A673 (cell line): ENCODE measurements around the gene TESK2. TPM values are rescaled to one million over a fixed set of nuclear protein-coding genes. Genes with fewer than 3 reads are reported as not detected.

ENCODE experiments used
- BruUV-seq: library from RNA; stranded (reverse); fragments of 400-500 nt; replicated peaks from 2 replicates; lab custom pipeline; 2021; lab: Mats Ljungman, UMichigan
- CTCF ChIA-PET: fragments of 300-600 bp; sonication (Branson Sonifier 250); formaldehyde crosslinking; loops from one replicate; lab custom pipeline; 2022; ENCODE audit warnings: antibody characterized with exemption; lab: Charles Lee
- POLR2A ChIA-PET: fragments of 300-600 bp; sonication (Branson Sonifier 250); formaldehyde crosslinking; loops from one replicate; lab custom pipeline; 2022; ENCODE audit warnings: antibody characterized with exemption; ENCODE audit not compliant: low non-redundant PET; lab: Charles Lee
- DNase-seq: peaks from one replicate; pipeline ENCODE4 v3.0.0-alpha.2; 2015; ENCODE audit warnings: low spot score
- H3K27ac ChIP-seq: fragments of 200-600 bp; sonication (generic); 2 replicates; pipeline ENCODE4 v1.5.1; 2016; ENCODE audit warnings: mixed run types, low read depth, mild to moderate bottlenecking, mixed read lengths, antibody characterized with exemption, low read length; ENCODE audit not compliant: poor library complexity, severe bottlenecking
- H3K27me3 ChIP-seq: fragments of 200-600 bp; sonication (generic); replicated peaks from 2 replicates; pipeline ENCODE4 v1.6.1; 2017; ENCODE audit warnings: mixed run types, low read depth, mild to moderate bottlenecking, mixed read lengths, antibody characterized with exemption, low read length; ENCODE audit not compliant: insufficient read depth, poor library complexity
- H3K36me3 ChIP-seq: fragments of 200-600 bp; sonication (generic); 2 replicates; pipeline ENCODE4 v1.6.1; 2016; ENCODE audit warnings: mixed run types, mild to moderate bottlenecking, mixed read lengths, antibody characterized with exemption, low read length; ENCODE audit not compliant: insufficient read depth, poor library complexity, severe bottlenecking
- H3K4me1 ChIP-seq: fragments of 200-600 bp; sonication (generic); 2 replicates; pipeline ENCODE4 v1.6.1; 2017; ENCODE audit warnings: mixed run types, mild to moderate bottlenecking, mixed read lengths, antibody characterized with exemption, low read length; ENCODE audit not compliant: insufficient read depth, poor library complexity, severe bottlenecking
- H3K4me3 ChIP-seq: fragments of 200-600 bp; sonication (generic); 2 replicates; pipeline ENCODE4 v1.5.1; 2016; ENCODE audit warnings: low read depth, mixed run types, mild to moderate bottlenecking, mixed read lengths, low read length; ENCODE audit not compliant: poor library complexity, severe bottlenecking
- H3K9me3 ChIP-seq: fragments of 200-600 bp; sonication (generic); 2 replicates; pipeline ENCODE4 v1.6.1; 2016; ENCODE audit warnings: mixed run types, low read depth, mild to moderate bottlenecking, mixed read lengths, antibody characterized with exemption, low read length; ENCODE audit not compliant: poor library complexity, severe bottlenecking
- CTCF ChIP-seq: fragments of 300-800, 200-600 bp; sonication (generic); conservative IDR thresholded peaks from 2 replicates; pipeline ENCODE4 v1.5.1; 2017; ENCODE audit warnings: low read depth, mild to moderate bottlenecking, antibody characterized with exemption, low read length, moderate library complexity, mixed read lengths
- EZH2 ChIP-seq: fragments of 200-600 bp; sonication (generic); IDR thresholded peaks from 2 replicates; pipeline ENCODE4 v1.6.1; 2017; ENCODE audit warnings: borderline replicate concordance, low read depth, mild to moderate bottlenecking, mixed read lengths, antibody characterized with exemption, low read length; ENCODE audit not compliant: poor library complexity, severe bottlenecking
- intact Hi-C: fragments of 100-400 bp; cut with micrococcal nuclease; formaldehyde crosslinking; loops from one replicate; pipeline ENCODE4 v1.10.0; 2022; ENCODE audit not compliant: unreplicated experiment
- total RNA-seq: library from RNA; stranded (reverse); gene quantifications from 2 replicates; pipeline ENCODE4 v1.2.3, GENCODE V29; 2021

The TESK2 gene
- total RNA-seq, 1 experiment from 2014 or later = 0.75 TPM

GRCh38 chr1:45305231-45305630 lies 185.7 kb downstream of the TESK2 start:
- Histone ChIP-seq H3K4me1 (peaks cover 11% of the 10 kb centered on the region), H3K27me3 (no peaks in the 10 kb centered on the region), H3K9me3 (no peaks in the 10 kb centered on the region), H3K27ac (no peak overlapping the region), H3K36me3 (no peaks in the 10 kb centered on the region), H3K4me3 (no peak overlapping the region)
- ChIA-PET CTCF (no interaction called here), POLR2A (no interaction called here)
- intact Hi-C loops = loop anchor here (10.0 kb wide), 2 partner anchors 500 to 570 kb away; partner anchors contain the start of genes BTBD19, DYNLT4, KIF2C and PLK3
- TF ChIP-seq EZH2 = no peak
- TF ChIP-seq CTCF = no peak
- no peak for DNase-seq
- no TSS peak for BruUV-seq

DNA sequence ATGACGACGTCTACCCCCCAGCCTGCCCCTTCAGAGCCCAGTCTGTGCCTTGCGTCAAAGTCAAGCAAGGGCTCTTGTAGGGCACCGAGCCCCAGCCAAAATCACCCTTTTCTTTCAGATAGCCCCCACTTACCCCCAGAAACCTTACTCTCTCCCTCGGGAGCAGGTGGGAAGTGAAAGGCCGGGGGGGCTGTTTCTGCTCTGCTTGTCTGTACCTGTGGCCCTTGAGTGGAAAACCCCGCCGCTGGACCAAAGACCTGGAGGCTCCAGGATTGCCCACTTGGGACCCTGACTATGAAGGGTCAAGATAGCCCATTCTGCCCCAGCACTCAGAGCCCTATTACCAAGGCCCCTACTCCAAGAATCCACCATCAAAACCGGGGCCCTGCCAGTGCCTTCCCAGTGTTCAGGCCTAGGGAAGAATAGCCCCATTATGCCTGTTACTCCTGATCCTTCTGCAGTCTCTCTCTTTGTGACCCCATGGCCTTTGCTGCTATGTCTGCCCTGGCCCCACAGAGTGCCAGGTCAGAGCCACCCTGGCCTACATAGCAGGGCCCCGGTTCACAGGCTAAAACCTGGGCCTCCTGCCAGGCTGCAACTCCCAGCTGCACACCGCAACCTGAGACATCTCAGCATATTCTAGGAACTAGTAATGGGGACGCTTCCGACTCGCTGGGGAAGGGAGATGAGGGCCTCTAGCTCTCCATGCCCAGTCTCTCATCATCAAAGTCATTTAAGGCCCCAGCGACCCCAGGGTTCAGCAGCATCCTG lies 186.5 kb downstream of the TESK2 start:
- Histone ChIP-seq H3K4me3 (peak overlapping the region; percentile 52), H3K4me1 (peaks cover 11% of the 10 kb centered on the region), H3K27me3 (no peaks in the 10 kb centered on the region), H3K27ac (peak overlapping the region; percentile 81), H3K36me3 (no peaks in the 10 kb centered on the region), H3K9me3 (no peaks in the 10 kb centered on the region)
- TF ChIP-seq EZH2 (no peak), CTCF (no peak)
- intact Hi-C loops = loop anchor here (5.0 to 10.0 kb wide), 4 partner anchors 188 to 570 kb away; partner anchors contain the start of genes BTBD19, DYNLT4, KIF2C and PLK3
- DNase-seq = no peak
- ChIA-PET POLR2A (no interaction called here), CTCF (no interaction called here)
- no TSS peak for BruUV-seq

DNA sequence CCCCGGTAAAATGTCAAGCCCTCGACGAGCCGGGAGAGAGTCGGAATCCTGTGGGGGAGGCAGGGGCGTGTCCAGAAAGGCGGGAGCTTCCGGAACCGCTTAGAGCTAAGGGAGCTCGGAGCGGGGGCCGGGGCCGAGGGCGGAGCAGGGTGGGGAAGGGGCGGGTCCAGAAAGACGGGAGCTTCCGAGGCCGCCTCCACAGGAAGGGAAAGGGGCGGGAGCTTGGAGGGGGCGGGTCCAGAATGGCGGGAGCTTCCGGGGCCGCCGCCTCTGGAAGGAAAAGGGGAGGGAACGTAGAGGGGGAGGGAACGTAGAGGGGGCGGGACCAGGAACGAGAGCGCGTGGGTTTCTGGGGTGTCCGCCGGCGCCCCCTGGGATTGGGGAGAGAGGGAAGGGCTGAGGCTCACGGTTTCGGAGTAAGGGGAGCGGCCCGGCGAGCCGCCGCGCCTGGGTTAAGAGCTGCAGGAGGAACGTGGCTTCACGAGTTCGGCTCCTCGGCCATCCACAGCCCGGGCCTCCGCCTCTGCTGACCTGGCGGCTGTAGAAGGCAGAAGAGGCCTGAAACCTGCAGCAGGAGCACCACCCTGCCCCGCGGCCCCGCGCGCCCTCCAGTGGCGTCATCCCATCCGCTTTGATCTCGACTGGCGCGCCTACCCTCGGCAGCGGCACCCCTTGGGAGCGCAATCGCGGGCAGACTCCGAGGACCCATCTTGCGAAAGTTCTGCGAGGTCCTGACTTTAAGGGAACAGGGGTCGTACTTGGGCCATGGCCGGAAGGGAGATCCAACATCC lies 187.2 kb downstream of the TESK2 start:
- CTCF ChIA-PET = interaction anchor here (0.6 to 1.3 kb wide), 22 partner anchors 12 to 605 kb away, joined by 3 to 12 read pairs (median 6); partner anchors contain the start of genes MUTYH, PLK3, TOE1 and UROD
- intact Hi-C loops = loop anchor here (5.0 to 10.0 kb wide), 4 partner anchors 189 to 569 kb away; partner anchors contain the start of genes BTBD19, DYNLT4, KIF2C and PLK3
- Histone ChIP-seq H3K27me3 (no peaks in the 10 kb centered on the region), H3K4me3 (peak overlapping the region; percentile 52), H3K9me3 (no peaks in the 10 kb centered on the region), H3K27ac (peak overlapping the region; percentile 81), H3K4me1 (peaks cover 11% of the 10 kb centered on the region), H3K36me3 (no peaks in the 10 kb centered on the region)
- peak; percentile 83 for TF ChIP-seq CTCF
- TF ChIP-seq EZH2 = no peak
- POLR2A ChIA-PET = interaction anchor here (0.6 to 0.8 kb wide), 5 partner anchors 26 to 293 kb away, joined by 6 to 15 read pairs (median 10); partner anchors contain the start of gene PRDX1
- TSS peak; percentile 92 for BruUV-seq
- DNase-seq = peak; percentile 98
